ENCODE data around the gene GGTLC1.
"Not testable (repeated sequence)": the region's sequence is repeated elsewhere in the genome, so short reads cannot be mapped to it uniquely, and the experiment has no call there.

The GGTLC1 gene

DNA sequence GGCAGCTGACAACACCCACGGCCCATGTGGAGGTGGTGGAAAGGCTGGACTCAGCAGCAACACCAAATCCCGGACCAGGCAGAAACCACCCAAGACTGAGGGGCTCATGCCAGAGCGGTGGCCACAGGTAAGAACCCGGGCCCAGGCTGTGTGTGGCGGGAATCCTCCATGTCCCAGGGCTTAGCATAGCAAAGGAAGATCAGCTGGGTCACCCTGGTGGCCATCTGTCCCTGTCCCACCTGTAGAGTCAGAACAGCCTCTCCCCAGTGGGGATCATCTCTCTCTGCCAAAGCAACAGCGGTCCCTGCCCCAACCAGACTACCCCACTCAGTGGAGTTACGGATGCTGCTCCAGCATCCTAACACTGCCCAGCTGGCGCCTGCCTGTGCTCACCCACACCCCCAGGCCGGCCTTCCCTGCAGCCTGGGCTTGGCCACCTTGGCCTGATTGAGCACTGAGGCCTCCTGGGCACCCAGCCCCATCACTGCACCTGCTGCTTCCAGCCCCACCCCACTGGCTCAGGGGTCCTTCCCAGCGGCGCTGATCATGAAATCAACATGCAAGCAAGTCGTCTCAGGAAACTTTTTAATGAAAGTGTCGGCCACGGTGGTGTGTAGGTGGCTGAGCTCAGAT lies 5.5 kb upstream of the GGTLC1 start:
- DNase-seq (ENCODE audit: low read depth) = not testable (repeated sequence)

DNA sequence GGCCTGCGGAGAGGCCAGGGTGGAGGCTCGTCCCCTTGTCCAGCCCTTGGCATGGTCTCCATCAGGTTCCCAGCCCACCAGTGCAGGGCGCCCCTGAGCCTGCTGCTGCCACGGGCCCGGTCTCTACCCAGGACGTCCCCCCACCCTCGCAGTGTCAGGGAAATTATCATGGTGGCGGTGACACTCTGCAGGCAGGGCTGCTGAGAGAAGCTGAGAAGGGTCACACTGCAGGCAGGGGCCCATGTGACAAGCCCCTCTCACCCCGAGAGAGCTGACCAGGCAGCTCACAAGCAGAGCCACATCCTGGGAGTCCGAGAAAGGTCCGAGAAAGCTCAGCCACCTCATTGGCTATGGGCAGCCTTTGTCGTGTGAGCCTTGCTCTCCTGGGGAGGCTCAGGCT lies 4.9 kb upstream of the GGTLC1 start:
- DNase-seq (ENCODE audit: low read depth) = not testable (repeated sequence)

DNA sequence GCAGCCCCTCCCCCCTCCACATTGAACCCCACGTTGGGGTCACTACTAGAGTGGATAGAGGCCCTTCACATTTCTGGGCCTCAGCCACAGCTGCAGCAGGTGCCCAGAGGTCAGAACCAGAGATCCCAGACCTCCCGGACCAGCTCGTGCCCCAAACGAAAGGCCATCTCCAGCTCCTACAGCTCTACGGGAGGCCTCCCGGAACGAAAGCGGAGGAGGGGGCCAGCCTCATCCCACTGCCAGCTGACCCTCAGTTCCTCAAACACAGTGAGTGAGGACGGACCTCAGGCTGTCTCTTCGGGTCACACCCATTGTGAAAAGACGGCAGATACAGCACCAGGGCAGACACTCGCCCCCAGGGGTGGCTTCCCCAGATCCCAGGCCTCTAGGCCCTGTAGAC lies 1.7 kb upstream of the GGTLC1 start:
- not testable (repeated sequence) for DNase-seq (ENCODE audit: low read depth)

DNA sequence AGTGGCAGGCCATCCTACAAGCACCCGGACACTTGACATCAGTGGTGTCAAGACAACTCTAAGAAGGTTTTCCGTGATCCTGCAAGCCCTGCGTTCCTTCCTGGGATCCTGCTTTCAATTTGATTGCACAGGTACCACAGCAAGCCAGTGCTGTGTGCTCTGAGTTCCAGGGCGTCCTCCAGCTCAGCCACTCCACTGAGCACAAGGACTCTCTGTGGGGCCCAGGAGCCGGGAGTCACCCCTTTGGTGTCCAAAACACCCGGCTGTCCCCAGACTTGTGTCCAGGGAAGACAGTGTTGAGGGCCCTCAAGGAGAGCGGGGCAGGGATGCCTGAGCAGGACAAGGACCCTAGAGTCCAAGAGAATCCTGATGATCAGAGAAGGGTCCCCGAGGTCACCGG lies 387 bp upstream of the GGTLC1 start:
- DNase-seq (ENCODE audit: low read depth) = not testable (repeated sequence)

DNA sequence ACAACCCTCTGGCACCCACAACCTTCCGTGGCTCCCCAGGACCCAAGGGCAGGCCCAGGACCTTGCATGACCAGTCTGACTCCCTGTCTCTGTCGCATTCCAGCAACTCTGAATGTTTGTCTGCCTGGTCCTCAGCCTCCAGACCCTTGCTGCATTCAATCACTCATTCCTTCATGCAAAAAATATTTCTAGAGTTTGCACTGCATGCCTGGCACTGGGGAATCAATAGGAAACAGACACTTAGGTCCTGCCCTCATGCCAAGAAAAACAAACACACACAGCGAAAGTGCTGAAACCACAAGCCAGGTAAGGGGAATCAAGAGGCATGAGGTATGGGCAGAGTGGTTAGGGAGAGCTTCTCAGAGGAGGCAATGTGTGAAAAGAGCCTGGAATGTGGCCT lies 1.9 kb downstream of the GGTLC1 start:
- not testable (repeated sequence) for DNase-seq (ENCODE audit: low read depth)

DNA sequence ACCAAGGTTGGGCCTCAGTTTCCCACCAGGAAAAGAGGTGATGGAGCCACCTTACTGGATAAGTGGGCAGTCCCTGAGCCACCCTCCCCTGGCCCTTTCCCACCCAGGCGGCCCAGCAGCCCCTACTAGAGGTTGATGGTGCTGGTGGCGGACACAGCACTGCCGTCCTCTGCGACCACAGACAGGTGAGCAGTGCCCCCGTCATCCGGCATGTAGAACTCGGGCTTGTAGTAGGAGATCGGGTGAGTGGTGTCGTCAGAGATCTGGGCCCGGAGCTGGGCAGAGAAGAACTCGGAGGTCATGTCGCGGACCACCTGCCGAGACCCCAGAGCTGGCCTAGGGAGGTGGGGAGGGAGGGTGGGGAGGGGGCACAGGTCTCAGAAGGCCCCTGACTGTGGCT lies 2.3 kb downstream of the GGTLC1 start:
- not testable (repeated sequence) for DNase-seq (ENCODE audit: low read depth)

DNA sequence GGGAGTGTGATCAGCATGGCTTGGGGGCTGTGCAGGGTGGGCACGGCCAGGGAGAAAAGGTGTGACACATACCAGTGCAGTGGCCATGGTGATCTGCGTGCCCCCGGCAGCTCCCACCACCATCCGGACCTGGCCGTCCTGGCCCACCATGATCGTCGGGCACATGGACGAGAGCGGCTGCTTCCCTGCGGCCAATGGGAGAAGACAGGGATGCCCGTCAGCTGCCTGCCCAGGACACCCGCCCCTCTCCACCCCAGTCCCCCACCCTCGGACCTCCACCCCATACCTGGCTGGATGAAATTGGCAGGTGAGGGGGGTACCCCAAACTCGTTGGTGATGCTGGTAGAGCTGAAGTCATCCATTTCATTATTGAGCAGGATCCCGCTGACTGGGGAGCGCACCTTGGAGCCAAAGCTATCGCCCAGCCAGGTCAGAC lies 2.8 kb downstream of the GGTLC1 start:
- not testable (repeated sequence) for DNase-seq (ENCODE audit: low read depth)

DNA sequence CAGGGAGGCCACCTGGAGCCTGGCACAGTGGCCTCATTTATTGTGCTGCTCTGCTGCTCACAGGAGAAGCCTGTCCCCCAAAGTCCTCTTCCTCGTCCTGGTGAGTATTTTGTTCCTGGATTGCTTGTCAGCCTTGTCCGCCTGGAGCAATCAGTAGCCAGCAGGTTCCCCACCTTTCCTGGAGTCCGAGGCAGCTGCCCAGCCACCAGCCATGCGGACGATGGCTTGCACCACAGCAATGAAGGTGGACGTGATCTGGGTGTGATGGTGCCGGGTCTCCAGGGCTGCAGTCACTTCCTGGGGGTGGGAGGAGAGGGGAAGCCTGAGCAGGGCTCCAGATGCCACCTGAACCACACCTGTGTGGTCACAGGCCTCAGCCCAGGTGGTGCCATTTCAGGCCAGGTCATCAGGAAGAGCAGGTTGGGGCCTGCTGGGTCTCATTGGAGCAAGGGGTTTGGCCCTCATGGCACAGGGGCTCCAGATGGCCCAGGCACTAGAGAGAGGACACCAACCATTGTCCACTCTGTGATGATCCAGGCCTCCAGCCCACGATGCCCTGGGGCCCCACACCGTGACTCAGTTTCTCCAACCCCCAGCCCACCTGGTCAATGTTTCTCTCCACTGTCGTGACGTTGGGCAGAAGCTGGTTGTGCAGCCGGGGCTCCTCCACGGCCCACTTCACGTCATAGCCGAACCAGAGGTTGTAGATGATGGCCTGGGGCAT lies 3.4 kb downstream of the GGTLC1 start:
- not testable (repeated sequence) for DNase-seq (ENCODE audit: low read depth)

DNA sequence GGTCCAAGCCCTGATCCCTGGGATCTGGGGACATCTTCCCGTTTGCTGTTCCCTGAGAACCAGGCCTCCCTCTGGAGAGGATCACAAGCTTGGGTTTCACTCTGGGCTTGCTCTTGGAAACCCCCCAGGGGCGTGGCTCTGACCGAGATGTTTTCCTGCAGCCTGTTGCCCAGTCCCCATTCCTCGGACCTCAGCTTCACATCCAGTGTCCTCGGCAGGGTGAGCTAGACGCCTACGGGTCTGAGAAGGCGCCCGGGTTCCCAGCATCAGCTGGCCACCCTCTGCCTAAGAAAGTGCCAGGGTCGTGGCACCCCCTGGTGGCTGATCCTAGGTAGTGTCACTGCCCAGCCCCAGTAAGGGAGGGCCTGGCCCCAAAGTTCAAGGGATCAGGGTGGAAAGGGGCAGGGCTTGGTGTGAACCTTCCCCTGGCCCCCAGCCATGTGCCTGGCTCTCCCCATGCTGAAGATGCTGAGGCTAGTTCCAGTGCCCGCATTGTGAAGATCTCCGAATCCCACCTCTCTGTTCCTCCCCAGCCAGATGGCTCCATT lies 4.0 kb downstream of the GGTLC1 start:
- not testable (repeated sequence) for DNase-seq (ENCODE audit: low read depth)

DNA sequence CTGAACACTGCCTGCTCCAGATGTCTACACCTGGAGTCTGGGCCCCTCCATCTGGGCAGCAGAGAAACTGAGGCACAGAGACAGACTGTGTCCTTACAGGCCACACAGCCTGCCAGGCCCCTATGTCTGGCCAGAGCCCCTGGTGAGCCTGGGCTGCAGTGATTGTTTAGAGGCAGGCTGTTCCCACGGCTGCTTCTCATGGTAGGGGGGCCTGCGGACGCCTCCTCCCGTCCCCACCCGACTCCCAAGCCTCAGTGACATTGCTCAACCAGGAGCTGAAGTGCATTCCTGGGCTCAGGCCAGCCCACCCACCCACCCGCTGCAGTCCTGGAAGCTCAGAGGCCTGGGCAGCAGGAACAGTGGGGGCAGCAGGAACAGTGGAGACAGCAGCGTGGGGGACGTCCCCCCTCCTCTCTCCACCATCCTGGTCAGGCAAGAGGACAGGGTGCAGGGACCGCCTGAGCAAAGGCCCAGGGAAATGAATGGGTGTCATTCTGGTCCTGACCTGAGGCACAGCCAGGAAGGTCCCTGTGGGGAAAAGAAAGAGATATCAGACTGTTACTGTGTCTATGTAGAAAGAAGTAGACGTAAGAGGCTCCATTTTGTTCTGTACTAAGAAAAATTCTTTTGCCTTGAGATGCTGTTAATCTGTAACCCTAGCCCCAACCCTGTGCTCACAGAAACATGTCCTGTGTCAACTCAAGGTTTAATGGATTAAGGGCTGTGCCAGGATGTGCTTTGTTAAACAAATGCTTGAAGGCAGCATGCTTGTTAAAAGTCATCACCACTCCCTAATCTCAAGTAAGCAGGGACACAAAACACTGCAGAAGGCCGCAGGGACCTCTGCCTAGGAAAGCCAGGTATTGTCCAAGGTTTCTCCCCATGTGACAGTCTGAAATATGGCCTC lies 6.2 kb downstream of the GGTLC1 start:
- DNase-seq (ENCODE audit: low read depth) = not testable (repeated sequence)

DNA sequence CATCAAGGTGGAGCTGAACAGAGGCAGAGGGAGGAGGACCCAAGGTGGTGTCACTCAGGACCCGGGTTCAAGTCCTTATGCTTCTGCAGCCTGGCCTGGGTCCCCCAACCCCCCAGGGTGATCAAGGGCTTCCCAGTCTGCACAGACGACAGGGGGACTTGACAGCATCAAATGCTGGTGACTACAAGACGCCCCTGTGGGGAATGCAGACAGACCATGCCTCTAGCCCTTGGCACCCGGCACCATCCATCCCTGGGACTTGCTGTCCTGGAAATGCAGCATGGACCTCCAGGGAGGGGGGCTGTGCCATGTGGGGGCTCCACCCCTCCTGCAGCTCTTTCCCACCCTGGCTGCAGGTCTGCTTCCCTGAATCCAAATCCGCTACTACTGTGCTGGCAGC lies 7.1 kb downstream of the GGTLC1 start:
- DNase-seq (ENCODE audit: low read depth) = not testable (repeated sequence)

DNA sequence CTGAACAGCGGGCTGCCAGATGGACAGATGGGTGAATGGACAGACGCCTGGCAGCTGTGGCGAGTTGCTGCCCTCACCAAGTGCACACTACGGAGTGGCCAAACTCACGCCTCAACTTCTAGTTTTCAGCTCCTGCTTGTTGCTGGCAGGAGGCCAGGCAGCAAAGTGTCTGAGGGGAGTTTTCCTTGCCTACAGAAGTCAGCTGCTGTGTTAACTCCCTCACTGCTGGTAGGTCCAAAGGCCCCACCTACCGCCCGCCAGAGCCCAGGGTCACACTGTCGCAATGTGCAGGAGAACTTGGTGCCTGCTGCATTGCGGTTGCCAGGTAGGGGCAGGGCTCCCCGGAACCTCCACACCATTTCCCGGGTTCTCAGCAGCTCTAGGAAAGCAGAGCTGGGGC lies 7.6 kb downstream of the GGTLC1 start:
- not testable (repeated sequence) for DNase-seq (ENCODE audit: low read depth)

DNA sequence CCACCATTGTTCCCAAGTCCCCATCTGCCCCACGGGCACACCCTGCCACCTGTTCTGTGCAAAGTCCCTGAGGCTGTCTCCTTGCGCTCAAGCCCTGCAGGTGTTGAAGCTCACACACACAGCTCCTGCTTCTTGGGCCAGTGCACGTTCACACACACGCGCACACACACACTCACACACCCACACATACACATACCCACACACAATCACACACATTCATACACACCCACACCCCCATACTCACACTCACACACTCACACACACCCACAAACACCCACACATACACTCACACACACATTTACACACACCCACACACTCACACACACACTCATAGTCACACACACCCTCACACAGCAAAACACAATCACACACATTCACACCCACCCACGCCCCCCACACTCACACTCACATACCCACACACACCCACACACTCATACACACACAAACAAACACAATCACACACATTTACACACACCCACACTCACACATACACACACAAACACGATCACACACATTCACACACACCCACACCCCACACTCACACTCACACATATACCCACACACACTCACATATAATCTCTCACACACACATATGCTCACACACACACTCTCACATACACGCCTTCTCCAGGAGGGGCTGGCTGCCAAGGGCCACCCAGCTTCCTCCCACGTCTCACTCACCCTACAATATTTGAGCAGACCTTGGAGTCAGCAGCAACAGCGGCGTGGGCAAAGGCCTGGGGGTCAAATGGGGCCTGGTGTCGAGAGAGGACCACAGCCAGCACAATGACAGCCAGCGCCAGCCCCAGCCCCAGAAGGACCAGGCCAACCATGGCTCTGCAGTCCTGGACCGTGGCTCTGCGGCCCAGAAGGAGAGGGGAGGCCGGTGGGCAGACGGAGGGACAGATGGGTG lies 8.4 kb downstream of the GGTLC1 start:
- DNase-seq (ENCODE audit: low read depth) = not testable (repeated sequence)

DNA sequence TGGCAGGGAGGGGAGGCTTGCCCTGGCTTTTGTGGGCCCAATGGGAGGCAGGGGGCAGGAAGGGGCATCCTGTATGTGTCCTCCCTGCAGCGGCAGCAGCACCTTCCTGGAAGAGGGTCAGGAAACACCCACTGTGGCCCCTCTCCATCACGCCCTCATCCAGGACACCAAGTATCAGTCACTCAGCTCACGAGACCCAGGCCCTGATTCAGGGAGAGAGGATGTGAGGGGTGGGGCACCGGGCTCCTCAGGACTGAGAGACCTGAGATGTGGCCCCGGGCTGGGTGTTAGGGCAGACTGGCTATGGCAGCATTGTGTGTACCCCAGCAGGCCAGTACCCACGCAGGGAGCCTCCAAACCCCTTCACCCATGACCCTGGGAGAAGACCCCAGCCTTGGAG lies 9.2 kb downstream of the GGTLC1 start:
- not testable (repeated sequence) for DNase-seq (ENCODE audit: low read depth)

DNA sequence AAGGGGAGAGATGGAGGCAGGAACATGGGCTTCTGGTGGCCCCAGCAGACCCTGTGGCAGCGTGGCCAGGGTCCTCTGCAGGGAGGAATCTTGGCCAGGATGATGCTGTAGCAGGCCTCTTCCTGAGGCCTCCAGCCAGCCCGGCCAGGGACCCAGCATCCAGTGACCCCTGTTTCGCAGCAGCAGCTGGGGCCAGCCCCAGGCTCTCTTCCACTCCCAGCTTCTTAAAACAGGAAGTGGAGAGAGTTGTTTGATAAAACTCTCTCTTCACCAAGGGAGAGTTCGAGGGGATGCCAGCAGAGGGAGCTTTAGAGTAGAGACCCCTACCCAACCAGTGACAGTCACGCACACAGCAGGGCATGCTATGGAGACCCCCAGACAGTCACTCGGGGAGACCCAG lies 10.1 kb downstream of the GGTLC1 start:
- not testable (repeated sequence) for DNase-seq (ENCODE audit: low read depth)

DNA sequence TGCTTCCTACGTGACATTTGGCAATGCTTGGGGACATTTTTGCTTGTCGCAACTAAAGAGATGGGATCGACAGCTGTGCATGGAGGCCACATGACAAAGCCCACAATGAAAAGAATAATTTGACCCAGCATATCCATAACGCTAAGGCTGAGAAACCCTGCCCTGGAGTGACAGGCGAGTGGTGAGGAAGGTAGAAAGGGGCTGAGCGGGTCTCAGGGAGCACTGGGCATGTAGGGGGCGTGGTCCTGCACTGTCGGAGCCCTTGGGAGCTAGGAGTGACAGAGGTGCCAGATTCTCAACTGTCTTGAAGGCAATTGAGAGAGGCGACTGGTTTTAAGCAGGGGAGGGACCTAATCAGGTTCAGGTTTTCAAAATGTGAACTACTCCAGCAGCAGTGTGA lies 13.6 kb downstream of the GGTLC1 start:
- no peak for DNase-seq (ENCODE audit: low read depth)

DNA sequence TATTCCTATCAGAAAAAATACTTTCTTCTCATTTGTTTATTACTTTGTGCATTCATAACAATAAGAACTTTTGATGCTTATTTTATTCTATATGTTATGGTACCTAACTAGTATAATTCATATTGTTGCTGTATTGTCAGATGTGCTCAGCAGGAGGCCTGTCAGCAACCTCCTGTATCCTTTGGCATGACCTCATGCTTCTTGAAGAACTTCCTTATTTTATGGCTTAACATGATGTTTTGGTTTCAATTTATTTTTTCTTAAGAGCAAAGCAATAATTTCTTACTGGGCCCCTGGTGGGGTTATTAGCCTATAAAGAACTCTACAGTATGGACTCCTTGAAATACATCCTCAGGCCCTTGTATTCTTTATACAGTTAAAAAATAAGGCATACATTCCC lies 17.3 kb downstream of the GGTLC1 start:
- DNase-seq (ENCODE audit: low read depth) = no peak

DNA sequence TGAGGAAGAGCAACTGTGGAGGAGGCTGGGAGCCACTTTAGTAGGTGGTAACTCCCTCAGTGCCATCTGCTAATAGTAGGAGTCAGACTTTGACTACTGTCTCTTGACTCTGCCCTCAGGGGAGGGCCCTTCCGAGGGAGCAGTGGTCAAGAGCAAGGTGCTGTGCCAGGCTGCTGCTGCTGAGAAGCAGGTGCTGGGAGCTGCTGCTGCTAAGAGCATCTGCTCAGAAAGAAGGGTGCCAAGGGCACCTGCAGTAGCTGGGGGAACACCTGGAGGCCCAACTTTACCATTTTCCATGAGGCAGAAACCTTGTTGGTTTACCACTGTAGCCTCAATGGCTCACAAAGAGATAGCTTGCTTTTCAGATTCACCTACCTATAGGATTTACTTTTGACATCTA lies 18.5 kb downstream of the GGTLC1 start:
- no peak for DNase-seq (ENCODE audit: low read depth)

DNA sequence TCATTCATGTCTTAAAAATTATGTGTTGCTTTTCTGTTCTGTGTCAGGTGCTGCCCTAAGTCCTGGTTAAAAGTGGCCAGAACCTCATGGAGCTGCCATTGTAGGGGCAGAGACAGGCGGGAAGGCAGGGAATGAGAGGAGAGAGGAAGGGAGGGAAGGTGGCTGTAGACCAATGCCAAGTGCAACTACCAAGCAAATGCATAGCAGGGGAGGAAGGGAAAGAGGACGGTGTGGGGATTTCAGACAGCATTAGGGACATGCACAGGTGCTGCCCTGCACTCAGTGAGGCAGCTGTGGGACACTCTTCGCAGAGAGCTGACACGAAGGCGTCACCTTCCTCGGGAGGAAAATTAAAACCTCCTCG lies 21.0 kb downstream of the GGTLC1 start:
- no peak for DNase-seq (ENCODE audit: low read depth)

DNA sequence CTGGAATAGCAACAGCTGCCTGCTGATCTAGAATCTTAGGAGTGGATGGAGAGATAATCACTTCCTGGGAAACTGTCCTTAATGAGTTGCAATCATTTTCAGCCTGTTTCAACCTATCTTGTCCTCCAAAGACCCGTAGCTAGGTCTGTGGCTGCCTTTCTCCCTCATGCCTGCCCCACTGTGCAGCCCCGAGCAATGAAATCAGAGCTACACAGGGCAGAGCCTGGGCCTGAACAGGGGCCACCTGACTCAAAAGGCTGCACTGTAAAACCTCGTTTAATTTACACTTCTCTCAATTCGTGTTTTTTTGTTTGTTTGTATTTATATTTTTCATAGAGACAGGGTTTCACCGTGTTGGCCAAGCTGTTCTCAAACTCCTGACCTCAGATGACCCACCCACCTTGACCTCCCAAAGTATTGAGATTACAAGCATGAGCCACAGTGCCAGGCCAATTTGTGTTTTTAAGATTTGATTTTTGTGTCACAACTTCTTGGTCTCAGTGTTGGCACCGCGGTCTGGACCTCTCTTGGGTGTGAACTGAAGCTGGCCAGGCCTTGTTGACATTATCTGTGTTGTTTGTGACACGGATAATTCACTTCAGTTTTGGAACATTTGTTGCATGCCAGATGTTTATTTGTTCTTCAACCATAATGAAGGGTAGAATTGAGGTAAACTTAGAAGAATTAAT lies 21.5 kb downstream of the GGTLC1 start:
- DNase-seq (ENCODE audit: low read depth) = no peak

DNA sequence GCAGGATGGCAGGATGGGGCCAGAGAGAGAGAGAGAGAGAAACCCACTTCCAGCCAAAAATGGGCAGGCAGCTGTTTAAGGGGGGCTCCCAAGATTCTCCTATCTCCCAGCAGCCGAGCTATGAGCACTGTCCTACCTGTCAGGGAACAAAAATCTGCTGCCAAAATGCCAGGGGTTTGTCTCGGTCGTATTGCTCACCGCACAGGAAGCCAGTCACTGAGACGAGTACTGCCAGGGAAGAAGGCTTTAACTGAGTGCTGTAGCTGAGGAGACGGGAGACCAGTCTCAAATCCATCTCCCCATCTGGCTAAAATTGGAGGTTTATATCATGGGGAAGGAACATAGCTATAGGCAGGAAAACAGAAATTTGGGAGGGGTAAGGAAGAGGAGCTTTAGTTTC lies 22.3 kb downstream of the GGTLC1 start:
- DNase-seq (ENCODE audit: low read depth) = no peak

All from HS-27A (cell line).